Mucosa of descending colon (tissue), 3 donors: ENCODE measurements around the gene RCAN1. TPM values are rescaled to one million over a fixed set of nuclear protein-coding genes. Genes with fewer than 3 reads are reported as not detected.
A peak's percentile ranks its signal among the peaks of the same experiment; 100 is the strongest.

Experiments
- ATAC-seq: fragments of 200-7000 bp; cut with Tn5 transposase; one replicate; pipeline ENCODE4 v1.9.1; 2020; ENCODE audit warnings: mild to moderate bottlenecking, moderate library complexity
- DNase-seq, 3 donors: peaks; one replicate each; pipeline ENCODE4 v3.0.0-alpha.2; 2020
- H3K36me3 ChIP-seq: fragments of 200-600 bp; one replicate; pipeline ENCODE4 v1.8.0; 2021; ENCODE audit warnings: low read depth, mild to moderate bottlenecking
- H3K4me1 ChIP-seq: fragments of 200-600 bp; one replicate; pipeline ENCODE4 v1.8.0; 2021; ENCODE audit warnings: low read depth, mild to moderate bottlenecking
- H3K4me3 ChIP-seq: fragments of 200-600 bp; one replicate; pipeline ENCODE4 v1.8.0; 2021; ENCODE audit warnings: mild to moderate bottlenecking
- H3K9me3 ChIP-seq: fragments of 200-600 bp; one replicate; pipeline ENCODE4 v1.8.0; 2021; ENCODE audit warnings: mild to moderate bottlenecking
- CTCF ChIP-seq: fragments of 200-600 bp; IDR thresholded peaks from one replicate; pipeline ENCODE4 v1.8.0; 2022; ENCODE audit warnings: antibody characterized with exemption, mild to moderate bottlenecking
- intact Hi-C, 2 donors: fragments of 100-400 bp; cut with DNase I in 1 of 2; cut with micrococcal nuclease in 1 of 2; formaldehyde crosslinking; loops; one replicate each; pipeline versions ENCODE4 v1.11.0 to v1.11.1; 2022; cut with DNase I, micrococcal nuclease
- total RNA-seq, 3 donors: library from RNA; stranded (reverse); fragmentation: NEBNext Ultra II Directional in 2 of 3; extraction: Animal tissue kit (Norgen Biotek cat#: 25700) in 2 of 3; gene quantifications; one replicate each; pipeline versions ENCODE4 v1.2.1 to v1.2.4, GENCODE V29; 2021 to 2023
- donor health status: DM: no; HTN: no; CAD: no; lungs with moderate emphysema.
- donor health status: DM: no; HTN: no; CAD: no.
- donor health status: DM: no; HTN: yes; CAD: no.

Gene RCAN1
- total RNA-seq, 3 donors from 2014 or later, result 44.4 to 55.2 (median 50.7) TPM

GRCh38 chr21:34537838-34538237 is 77.1 kb downstream of the RCAN1 start:
- intact Hi-C loops, result no loop called here
- DNase-seq, result no peak
- no peak for TF ChIP-seq CTCF
- Histone ChIP-seq H3K4me3 (no peak overlapping the region), H3K4me1 (peaks cover 4% of the 10 kb centered on the region), H3K9me3 (no peaks in the 10 kb centered on the region), H3K36me3 (no peaks in the 10 kb centered on the region)
- no peak for ATAC-seq

GRCh38 chr21:34536820-34537219 is 78.1 kb downstream of the RCAN1 start:
- no peaks in the 10 kb centered on the region for H3K36me3 ChIP-seq
- no peak overlapping the region for H3K4me3 ChIP-seq
- no peak for TF ChIP-seq CTCF
- H3K4me1 ChIP-seq, result no peaks in the 10 kb centered on the region
- no peak for DNase-seq
- no peaks in the 10 kb centered on the region for H3K9me3 ChIP-seq
- intact Hi-C loops, result no loop called here
- ATAC-seq, result no peak

- ATAC-seq (no peak), DNase-seq (no peak)
- H3K9me3 ChIP-seq, result no peaks in the 10 kb centered on the region
- H3K4me3 ChIP-seq, result no peak overlapping the region
- no peak for TF ChIP-seq CTCF
- intact Hi-C loops, result no loop called here
- H3K36me3 ChIP-seq, result no peaks in the 10 kb centered on the region
- no peaks in the 10 kb centered on the region for H3K4me1 ChIP-seq
Measured at GRCh38 chr21:34536311-34536710, 78.6 kb downstream of the RCAN1 start.

GRCh38 chr21:34535886-34536285 is 79.0 kb downstream of the RCAN1 start:
- Histone ChIP-seq H3K4me3 (no peak overlapping the region), H3K9me3 (no peaks in the 10 kb centered on the region), H3K4me1 (no peaks in the 10 kb centered on the region), H3K36me3 (no peaks in the 10 kb centered on the region)
- ATAC-seq (no peak), DNase-seq (no peak)
- intact Hi-C loops, result no loop called here
- no peak for TF ChIP-seq CTCF

GRCh38 chr21:34534522-34534921 is 80.4 kb downstream of the RCAN1 start:
- Histone ChIP-seq H3K4me3 (no peak overlapping the region), H3K36me3 (no peaks in the 10 kb centered on the region), H3K9me3 (no peaks in the 10 kb centered on the region), H3K4me1 (no peaks in the 10 kb centered on the region)
- ATAC-seq (peak; percentile 26), DNase-seq (no peak)
- no peak for TF ChIP-seq CTCF
- intact Hi-C loops, result no loop called here

GRCh38 chr21:34533938-34534337 is 81.0 kb downstream of the RCAN1 start:
- no peak for DNase-seq
- no peaks in the 10 kb centered on the region for H3K4me1 ChIP-seq
- intact Hi-C loops, result no loop called here
- TF ChIP-seq CTCF, result no peak
- no peaks in the 10 kb centered on the region for H3K9me3 ChIP-seq
- H3K4me3 ChIP-seq, result no peak overlapping the region
- no peaks in the 10 kb centered on the region for H3K36me3 ChIP-seq
- ATAC-seq, result no peak
